Measurements from ENCODE around the gene CEP76.

DNA sequence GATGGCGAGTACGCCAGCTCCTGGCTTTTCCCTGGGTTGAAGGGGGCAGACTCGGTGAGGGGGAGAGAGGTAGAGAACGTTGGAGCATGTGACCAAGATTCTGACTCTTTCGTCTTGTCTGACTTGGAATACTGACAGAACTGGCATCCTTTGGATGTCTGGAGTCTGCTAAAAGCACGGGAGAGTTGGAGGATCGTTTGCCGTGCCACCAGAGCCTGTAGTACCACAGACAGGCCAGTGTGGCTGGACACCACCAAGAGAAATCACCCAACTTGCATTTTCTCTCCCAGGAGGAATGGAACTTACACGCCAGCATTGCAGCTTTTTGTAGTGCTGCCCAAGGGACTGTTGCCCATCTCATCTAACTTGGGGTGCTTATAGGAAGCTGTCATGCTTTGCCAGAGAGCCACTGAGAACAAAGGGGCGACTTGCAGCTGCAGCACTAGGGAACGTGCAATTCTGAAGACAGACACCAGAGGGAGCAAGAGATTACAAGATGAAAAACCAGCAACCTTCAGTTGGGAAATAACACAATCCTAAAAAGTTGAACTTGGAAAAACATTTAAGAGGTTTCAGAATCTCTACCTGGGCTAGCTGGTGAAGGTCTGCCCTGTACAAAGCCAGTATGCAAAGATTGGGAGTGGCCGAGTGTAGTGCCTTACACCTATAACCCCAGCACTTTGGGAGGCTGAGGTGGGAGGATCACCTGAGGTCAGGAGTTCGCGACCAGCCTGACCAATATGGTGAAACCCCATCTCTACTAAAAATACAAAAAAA, 24.4 kb upstream of the CEP76 start:
- TF ChIP-seq ZFX (IDR thresholded peaks at IDR 0.05) (no peak), EGR1 (IDR thresholded peaks at IDR 0.05; ENCODE audit: low read depth) (no peak), EZH2 (IDR thresholded peaks at IDR 0.05) (no peak), SRF (IDR thresholded peaks at IDR 0.05; ENCODE audit: low read depth) (no peak)
- TF ChIP-seq, protein P1, sequence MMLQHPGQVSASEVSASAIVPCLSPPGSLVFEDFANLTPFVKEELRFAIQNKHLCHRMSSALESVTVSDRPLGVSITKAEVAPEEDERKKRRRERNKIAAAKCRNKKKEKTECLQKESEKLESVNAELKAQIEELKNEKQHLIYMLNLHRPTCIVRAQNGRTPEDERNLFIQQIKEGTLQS (IDR thresholded peaks at IDR 0.05), result no peak
- TF ChIP-seq, protein P2, sequence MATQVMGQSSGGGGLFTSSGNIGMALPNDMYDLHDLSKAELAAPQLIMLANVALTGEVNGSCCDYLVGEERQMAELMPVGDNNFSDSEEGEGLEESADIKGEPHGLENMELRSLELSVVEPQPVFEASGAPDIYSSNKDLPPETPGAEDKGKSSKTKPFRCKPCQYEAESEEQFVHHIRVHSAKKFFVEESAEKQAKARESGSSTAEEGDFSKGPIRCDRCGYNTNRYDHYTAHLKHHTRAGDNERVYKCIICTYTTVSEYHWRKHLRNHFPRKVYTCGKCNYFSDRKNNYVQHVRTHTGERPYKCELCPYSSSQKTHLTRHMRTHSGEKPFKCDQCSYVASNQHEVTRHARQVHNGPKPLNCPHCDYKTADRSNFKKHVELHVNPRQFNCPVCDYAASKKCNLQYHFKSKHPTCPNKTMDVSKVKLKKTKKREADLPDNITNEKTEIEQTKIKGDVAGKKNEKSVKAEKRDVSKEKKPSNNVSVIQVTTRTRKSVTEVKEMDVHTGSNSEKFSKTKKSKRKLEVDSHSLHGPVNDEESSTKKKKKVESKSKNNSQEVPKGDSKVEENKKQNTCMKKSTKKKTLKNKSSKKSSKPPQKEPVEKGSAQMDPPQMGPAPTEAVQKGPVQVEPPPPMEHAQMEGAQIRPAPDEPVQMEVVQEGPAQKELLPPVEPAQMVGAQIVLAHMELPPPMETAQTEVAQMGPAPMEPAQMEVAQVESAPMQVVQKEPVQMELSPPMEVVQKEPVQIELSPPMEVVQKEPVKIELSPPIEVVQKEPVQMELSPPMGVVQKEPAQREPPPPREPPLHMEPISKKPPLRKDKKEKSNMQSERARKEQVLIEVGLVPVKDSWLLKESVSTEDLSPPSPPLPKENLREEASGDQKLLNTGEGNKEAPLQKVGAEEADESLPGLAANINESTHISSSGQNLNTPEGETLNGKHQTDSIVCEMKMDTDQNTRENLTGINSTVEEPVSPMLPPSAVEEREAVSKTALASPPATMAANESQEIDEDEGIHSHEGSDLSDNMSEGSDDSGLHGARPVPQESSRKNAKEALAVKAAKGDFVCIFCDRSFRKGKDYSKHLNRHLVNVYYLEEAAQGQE (IDR thresholded peaks at IDR 0.05; ENCODE audit: low read depth), result no peak
- TF ChIP-seq, protein P3, sequence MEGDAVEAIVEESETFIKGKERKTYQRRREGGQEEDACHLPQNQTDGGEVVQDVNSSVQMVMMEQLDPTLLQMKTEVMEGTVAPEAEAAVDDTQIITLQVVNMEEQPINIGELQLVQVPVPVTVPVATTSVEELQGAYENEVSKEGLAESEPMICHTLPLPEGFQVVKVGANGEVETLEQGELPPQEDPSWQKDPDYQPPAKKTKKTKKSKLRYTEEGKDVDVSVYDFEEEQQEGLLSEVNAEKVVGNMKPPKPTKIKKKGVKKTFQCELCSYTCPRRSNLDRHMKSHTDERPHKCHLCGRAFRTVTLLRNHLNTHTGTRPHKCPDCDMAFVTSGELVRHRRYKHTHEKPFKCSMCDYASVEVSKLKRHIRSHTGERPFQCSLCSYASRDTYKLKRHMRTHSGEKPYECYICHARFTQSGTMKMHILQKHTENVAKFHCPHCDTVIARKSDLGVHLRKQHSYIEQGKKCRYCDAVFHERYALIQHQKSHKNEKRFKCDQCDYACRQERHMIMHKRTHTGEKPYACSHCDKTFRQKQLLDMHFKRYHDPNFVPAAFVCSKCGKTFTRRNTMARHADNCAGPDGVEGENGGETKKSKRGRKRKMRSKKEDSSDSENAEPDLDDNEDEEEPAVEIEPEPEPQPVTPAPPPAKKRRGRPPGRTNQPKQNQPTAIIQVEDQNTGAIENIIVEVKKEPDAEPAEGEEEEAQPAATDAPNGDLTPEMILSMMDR (IDR thresholded peaks at IDR 0.05 in 2 of 3, conservative IDR thresholded peaks at IDR 0.05 in 1 of 3; ENCODE audit: borderline replicate concordance in 1 of 3, insufficient read depth in 1 of 3, low read depth in 2 of 3, low read length in 2 of 3), result peak; percentile 71 to 92 (median 86); a peak in 5 of 6 replicates
